Left colon (tissue), 2 donors: ENCODE results near the gene TXNRD2. TPM values are rescaled to one million over a fixed set of nuclear protein-coding genes. Genes with fewer than 3 reads are reported as not detected.
"Not testable (repeated sequence)": the region's sequence is repeated elsewhere in the genome, so short reads cannot be mapped to it uniquely, and the experiment has no call there.

ENCODE experiments used
- ATAC-seq: fragments of 200-7000 bp; cut with Tn5 transposase; one replicate; pipeline ENCODE4 v1.9.1; 2020; ENCODE audit warnings: mild to moderate bottlenecking, moderate library complexity
- DNase-seq, 2 donors: peaks; one replicate each; pipeline ENCODE4 v3.0.0-alpha.2; 2020
- intact Hi-C, 2 donors: fragments of 100-400 bp; cut with DNase I in 1 of 2; cut with micrococcal nuclease in 1 of 2; formaldehyde crosslinking; loops; one replicate each; pipeline versions ENCODE4 v1.11.2 to v1.14.0; 2022; cut with DNase I, micrococcal nuclease
- total RNA-seq, 2 donors: library from RNA; stranded (reverse); fragmentation: NEBNext Ultra II Directional; extraction: Animal tissue kit (Norgen Biotek cat#: 25700); gene quantifications; one replicate each; pipeline ENCODE4 v1.2.1, GENCODE V29; 2021
- donor health status: DM: no; HTN: no; CAD: no.
- donor health status: DM: yes; HTN: yes; CAD: no.

Gene TXNRD2
- total RNA-seq, 2 donors from 2014 or later = 18.2 to 21.5 TPM

- DNase-seq = no peak
- no peak for ATAC-seq
- intact Hi-C loops = no loop called here
These were observed 25.6 kb downstream of the TXNRD2 start for GRCh38 chr22:19916006-19916405.

- intact Hi-C loops = no loop called here
- ATAC-seq (no peak), DNase-seq (no peak)
These were observed 26.2 kb downstream of the TXNRD2 start for GRCh38 chr22:19915287-19915954.

- intact Hi-C loops = loop anchor here in 1 of 2 donors (5.0 kb wide), 1 partner anchor 182 kb away; no protein-coding TSS in a partner anchor
- DNase-seq (no peak), ATAC-seq (no peak)
These were observed 27.2 kb downstream of the TXNRD2 start for GRCh38 chr22:19914201-19914943.

- no peak for DNase-seq
- intact Hi-C loops = loop anchor here in 1 of 2 donors (5.0 kb wide), 1 partner anchor 181 kb away; no protein-coding TSS in a partner anchor
- ATAC-seq = no peak
These were observed 28.2 kb downstream of the TXNRD2 start for GRCh38 chr22:19913337-19913936.

GRCh38 chr22:19912271-19912999 lies 29.2 kb downstream of the TXNRD2 start:
- DNase-seq (no peak), ATAC-seq (no peak)
- intact Hi-C loops = loop anchor here in 1 of 2 donors (5.0 kb wide), 1 partner anchor 180 kb away; no protein-coding TSS in a partner anchor

- ATAC-seq = no peak
- no peak for DNase-seq
- intact Hi-C loops = loop anchor here in 1 of 2 donors (5.0 kb wide), 1 partner anchor 179 kb away; no protein-coding TSS in a partner anchor
These were observed 29.9 kb downstream of the TXNRD2 start for GRCh38 chr22:19911540-19912270.

GRCh38 chr22:19910180-19910744 lies 31.4 kb downstream of the TXNRD2 start:
- no peak for DNase-seq
- ATAC-seq = peak; percentile 11
- intact Hi-C loops = loop anchor here in 1 of 2 donors (5.0 kb wide), 1 partner anchor 178 kb away; no protein-coding TSS in a partner anchor

- ATAC-seq (peak; percentile 94), DNase-seq (peak; percentile 58 to 92)
- intact Hi-C loops = loop anchor here (5.0 kb wide), 1 partner anchor 177 kb away; no protein-coding TSS in a partner anchor
These were observed 32.1 kb downstream of the TXNRD2 start for GRCh38 chr22:19909350-19910179.

GRCh38 chr22:19907902-19908301 lies 33.7 kb downstream of the TXNRD2 start:
- DNase-seq, ATAC-seq: not testable (repeated sequence)
- intact Hi-C loops = loop anchor here in 1 of 2 donors (5.0 kb wide), 1 partner anchor 176 kb away; no protein-coding TSS in a partner anchor

GRCh38 chr22:19906864-19907263 lies 34.8 kb downstream of the TXNRD2 start:
- not testable (repeated sequence) for ATAC-seq, DNase-seq
- intact Hi-C loops = loop anchor here in 1 of 2 donors (5.0 kb wide), 1 partner anchor 175 kb away; no protein-coding TSS in a partner anchor

GRCh38 chr22:19905347-19906276 lies 36.0 kb downstream of the TXNRD2 start:
- no peak for DNase-seq
- ATAC-seq = no peak
- intact Hi-C loops = loop anchor here in 1 of 2 donors (5.0 kb wide), 1 partner anchor 173 kb away; no protein-coding TSS in a partner anchor

GRCh38 chr22:19904935-19905334 lies 36.7 kb downstream of the TXNRD2 start:
- ATAC-seq = no peak
- DNase-seq = no peak
- intact Hi-C loops = loop anchor here in 1 of 2 donors (5.0 kb wide), 1 partner anchor 173 kb away; no protein-coding TSS in a partner anchor

GRCh38 chr22:19904174-19904856 lies 37.3 kb downstream of the TXNRD2 start:
- ATAC-seq (no peak), DNase-seq (no peak)
- intact Hi-C loops = no loop called here

GRCh38 chr22:19903513-19903912 lies 38.1 kb downstream of the TXNRD2 start:
- ATAC-seq = no peak
- no peak for DNase-seq
- intact Hi-C loops = no loop called here

GRCh38 chr22:19903031-19903430 lies 38.6 kb downstream of the TXNRD2 start:
- intact Hi-C loops = no loop called here
- DNase-seq = no peak
- no peak for ATAC-seq
